HepG2 (cell line): Measurements from ENCODE around the gene LAPTM4A. TPM values are rescaled to one million over a fixed set of nuclear protein-coding genes. Genes with fewer than 3 reads are reported as not detected.

ENCODE experiments used
- MLXIP ChIP-seq: sonication (generic); formaldehyde crosslinking; IDR thresholded peaks from 2 replicates; pipeline ENCODE4 v1.9.0; 2021; ENCODE audit warnings: missing genetic modification reagents, borderline replicate concordance
- RFXANK ChIP-seq: IDR thresholded peaks from 2 replicates; pipeline ENCODE4 v1.6.1; 2016
- ZFP1 ChIP-seq: IDR thresholded peaks from 2 replicates; pipeline ENCODE4 v1.6.1; 2016
- ZNF383 ChIP-seq: sonication (generic); formaldehyde crosslinking; IDR thresholded peaks from 2 replicates; pipeline ENCODE4 v1.4.0; 2020; ENCODE audit warnings: missing genetic modification reagents, mild to moderate bottlenecking, borderline replicate concordance
- ZNF800 ChIP-seq: sonication (generic); formaldehyde crosslinking; IDR thresholded peaks from 2 replicates; pipeline ENCODE4 v1.4.0; 2020; ENCODE audit warnings: missing genetic modification reagents
- polyA plus RNA-seq, 8 experiments: library from polyadenylated mRNA; depleted of rRNA in 3 of 8; stranded (reverse) in 7 of 8; unstranded in 1 of 8; fragments of >200 nt; fragmentation: Illumina TruSeq in 4 of 8; extraction: Trizol in 4 of 8; gene quantifications; 2 replicates each; pipeline versions ENCODE4 v1.2.1 to v1.2.3, GENCODE V29; 2011 to 2016; ENCODE audit warnings: low read depth in 4 of 8, missing spikeins in 1 of 8, mixed read lengths in 1 of 8; ENCODE audit not compliant: insufficient read depth in 1 of 8
- total RNA-seq, 5 experiments: library from RNA; depleted of rRNA; stranded (reverse); fragments of >200 nt; fragmentation: Illumina TruSeq; extraction: Trizol; gene quantifications; 2 replicates each; pipeline ENCODE4 v1.2.3, GENCODE V29; 2016; ENCODE audit warnings: low read depth in 1 of 5

The LAPTM4A gene
- total and polyA plus RNA-seq, 2 of the 13 experiments (the other 11 are each of a cell fraction or from before 2014, with no cell fraction given): 116 to 558 TPM

GRCh38 chr2:20013126-20013849 is 38.1 kb downstream of the LAPTM4A start (continued):
- TF ChIP-seq MLXIP (CRISPR knock-in tag) (no peak), ZNF383 (CRISPR knock-in tag) (no peak), ZFP1 (CRISPR knock-in tag) (no peak), RFXANK (CRISPR knock-in tag) (no peak), ZNF800 (CRISPR knock-in tag) (peak; percentile 7; the same call in 1 of the 2 replicates)
